Kidney epithelial cell (primary cell): ENCODE measurements around the gene LMNTD1. TPM values are rescaled to one million over a fixed set of nuclear protein-coding genes. Genes with fewer than 3 reads are reported as not detected.
A peak's percentile ranks its signal among the peaks of the same experiment; 100 is the strongest.
"Not testable (repeated sequence)": the region's sequence is repeated elsewhere in the genome, so short reads cannot be mapped to it uniquely, and the experiment has no call there.

ENCODE experiments used
- DNase-seq: peaks from one replicate; pipeline ENCODE4 v3.0.0-alpha.2; 2010; ENCODE audit warnings: low read depth
- H3K27me3 ChIP-seq: 2 replicates; pipeline ENCODE4 v1.6.0; 2011; ENCODE audit warnings: low read length; ENCODE audit not compliant: control insufficient read depth, insufficient read depth
- H3K36me3 ChIP-seq: 2 replicates; pipeline ENCODE4 v1.5.1; 2011; ENCODE audit warnings: low read length; ENCODE audit not compliant: control insufficient read depth, insufficient read depth
- H3K4me3 ChIP-seq: 2 replicates; pipeline ENCODE4 v1.5.1; 2011; ENCODE audit warnings: low read depth, mild to moderate bottlenecking, control low read depth, low read length
- CTCF ChIP-seq: IDR thresholded peaks from 2 replicates; pipeline ENCODE4 v1.5.1; 2011; ENCODE audit warnings: mild to moderate bottlenecking, moderate library complexity, low read length, control low read depth, inconsistent platforms; ENCODE audit not compliant: insufficient read depth, poor library complexity, severe bottlenecking
- total RNA-seq: library from RNA; depleted of rRNA; stranded (reverse); fragments of >200 nt; gene quantifications from 2 replicates; pipeline ENCODE4 v1.2.3, GENCODE V29; 2015

Gene LMNTD1, protein sequence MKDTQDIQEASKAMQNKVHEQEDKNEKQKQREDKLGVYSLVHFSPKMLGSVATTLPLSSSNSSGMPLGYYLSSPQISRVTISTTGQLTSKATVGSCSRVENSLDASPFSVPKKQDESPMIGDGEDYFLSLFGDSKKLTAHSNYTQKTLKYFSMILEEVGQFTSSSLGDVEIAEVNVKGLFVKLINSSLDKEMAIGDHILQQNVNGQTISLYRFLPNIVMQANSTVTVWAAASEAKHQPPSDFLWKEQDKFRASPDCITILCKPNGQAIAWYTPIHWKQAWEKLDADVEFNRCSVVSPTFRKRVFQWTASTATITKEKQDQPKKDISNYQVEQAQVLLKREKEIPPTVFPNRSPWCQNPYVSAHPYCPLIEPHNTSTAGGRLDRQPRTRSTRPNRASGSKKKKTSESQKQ
- total RNA-seq, result 0.08 TPM in 1 of 2 replicates, not detected in the other

DNA sequence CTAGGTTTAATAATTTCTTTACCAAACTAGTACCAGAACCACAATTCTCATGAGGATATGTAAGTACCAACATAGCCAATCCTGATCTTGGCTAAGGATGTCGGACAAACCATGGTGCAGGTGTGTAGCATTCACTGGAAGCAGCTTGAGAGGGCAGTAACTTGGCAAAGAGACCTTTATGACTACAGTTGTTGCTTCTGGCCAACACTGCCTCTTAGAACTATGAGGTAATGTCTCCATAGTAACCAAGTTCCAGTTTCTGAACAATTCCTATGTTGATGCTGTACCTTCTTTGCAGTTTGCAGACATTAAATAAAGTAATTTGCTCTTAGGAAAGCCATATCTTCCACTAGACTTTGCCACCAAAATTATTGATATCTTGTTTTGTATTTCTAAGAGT is at the start of gene LMNTD1:
LMNTD1 (minus strand) TSS at position 186 of the 400 bp plus-strand sequence. CDS start 324 bp downstream, outside the sequence.
- Histone ChIP-seq H3K27me3 (no peaks in the 10 kb centered on the region), H3K36me3 (no peaks in the 10 kb centered on the region), H3K4me3 (no peak within 1 kb of the TSS)
- no peak for TF ChIP-seq CTCF
- peak; percentile 12 for DNase-seq

GRCh38 chr12:25598956-25599355 is 45.9 kb upstream of the LMNTD1 start:
- no peak overlapping the region for H3K4me3 ChIP-seq
- DNase-seq, result no peak
- no peaks in the 10 kb centered on the region for H3K27me3 ChIP-seq
- no peaks in the 10 kb centered on the region for H3K36me3 ChIP-seq
- no peak for TF ChIP-seq CTCF

DNA sequence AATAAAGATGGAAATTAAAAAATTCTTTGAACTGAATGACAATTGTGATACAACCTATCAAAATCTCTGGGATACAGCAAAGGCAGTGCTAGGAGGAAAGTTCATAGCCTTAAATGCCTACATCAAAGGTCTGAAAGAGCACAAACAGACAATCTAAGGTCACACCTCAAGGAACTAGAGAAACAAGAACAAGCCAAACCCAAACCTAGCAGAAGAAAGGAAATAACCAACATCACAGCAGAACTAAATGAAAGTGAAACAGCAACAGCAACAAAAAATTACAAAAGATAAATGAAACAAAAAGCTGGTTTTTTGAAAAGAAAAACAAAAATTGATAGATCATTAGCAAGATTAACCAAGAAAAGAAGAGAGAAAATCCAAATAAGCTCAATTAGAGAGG is 42.4 kb upstream of the LMNTD1 start:
- not testable (repeated sequence) for H3K36me3 ChIP-seq, H3K4me3 ChIP-seq, DNase-seq, H3K27me3 ChIP-seq

DNA sequence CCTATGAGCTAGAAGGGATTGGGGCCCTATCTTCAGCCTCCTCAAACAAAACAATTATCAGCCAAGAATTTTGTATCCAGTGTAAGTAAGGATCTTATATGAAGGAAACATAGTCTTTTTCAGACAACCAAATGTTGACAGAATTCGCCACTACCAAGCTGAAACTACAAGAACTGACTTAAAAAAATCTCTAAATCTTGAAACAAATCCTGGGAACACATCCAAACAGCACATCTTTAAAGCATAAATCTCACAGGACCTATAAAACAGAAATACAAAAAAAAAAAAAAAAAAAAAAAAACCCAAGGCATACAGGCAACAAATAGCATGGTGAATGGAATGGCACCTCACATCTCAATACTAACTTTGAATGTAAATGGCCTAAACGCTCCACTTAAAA is 41.3 kb upstream of the LMNTD1 start:
- Histone ChIP-seq H3K4me3 (no peak overlapping the region), H3K27me3 (no peaks in the 10 kb centered on the region), H3K36me3 (no peaks in the 10 kb centered on the region)
- DNase-seq, result no peak
- TF ChIP-seq CTCF, result no peak

- Histone ChIP-seq H3K36me3 (no peaks in the 10 kb centered on the region), H3K27me3 (no peaks in the 10 kb centered on the region), H3K4me3 (no peak overlapping the region)
- no peak for DNase-seq
- no peak for TF ChIP-seq CTCF
Observed at GRCh38 chr12:25592725-25593495, 39.8 kb upstream of the LMNTD1 start.

DNA sequence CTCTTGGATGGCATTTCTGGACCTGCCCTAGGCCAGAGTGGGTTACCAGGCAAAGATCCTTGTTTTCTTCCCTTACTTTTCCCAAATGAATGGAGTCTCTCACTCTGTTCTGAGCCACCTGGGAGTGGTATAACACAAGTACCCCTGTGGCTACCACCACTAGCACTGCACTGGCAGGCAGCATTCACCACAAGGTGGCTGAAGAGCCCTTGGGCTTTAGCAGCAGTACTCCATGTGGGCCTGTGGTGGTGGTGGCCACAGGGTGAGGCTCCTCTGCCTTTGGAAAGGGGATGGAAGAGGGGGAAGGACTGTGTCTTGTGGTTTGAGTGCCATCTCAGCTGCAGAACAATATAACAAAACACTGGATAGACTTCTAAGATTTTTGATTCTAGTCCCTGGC is 38.1 kb upstream of the LMNTD1 start:
- TF ChIP-seq CTCF, result no peak
- Histone ChIP-seq H3K27me3 (no peaks in the 10 kb centered on the region), H3K36me3 (no peaks in the 10 kb centered on the region), H3K4me3 (no peak overlapping the region)
- DNase-seq, result no peak
